Measurements from ENCODE around the gene GALNS. TPM values are rescaled to one million over a fixed set of nuclear protein-coding genes. Genes with fewer than 3 reads are reported as not detected.
A peak's percentile ranks its signal among the peaks of the same experiment; 100 is the strongest.

Gene GALNS
- total and polyA plus RNA-seq, 2 of the 8 experiments (the other 6 are each of a cell fraction or from before 2014, with no cell fraction given), result 8.9 to 17.8 TPM

GRCh38 chr16:88774544-88775393 lies 82.0 kb downstream of the GALNS start:
- DNase-seq (ENCODE audit: low read depth in 1 of 2, low spot score in 2 of 2), result no peak
- Histone ChIP-seq H3K23me2 (ENCODE audit: low read depth, low read length) (no peaks in the 10 kb centered on the region; the same call in 1 of the 2 replicates), H4K20me1 (replicated peaks in 1 of 2; ENCODE audit: control insufficient read depth in 1 of 2, insufficient read depth in 2 of 2, low read length in 2 of 2) (peaks cover 3 to 5% of the 10 kb centered on the region in 2 experiments), H3K9ac (replicated peaks in 1 of 4; ENCODE audit: extremely low read depth in 1 of 4, low read depth in 3 of 4, low read length in 3 of 4) (no peak overlapping the region), H3K27ac (ENCODE audit: low read depth, low read length) (no peak overlapping the region), H2BK120ac (replicated peaks; ENCODE audit: low read depth, low read length) (no peak overlapping the region), H3K79me2 (ENCODE audit: control insufficient read depth in 1 of 2, insufficient read depth in 2 of 2, low read length in 2 of 2) (peaks cover 0 to 10% of the 10 kb centered on the region in 2 experiments; a peak in 1 of 4 replicates), H3K4me2 (ENCODE audit: insufficient read depth in 1 of 2, low read depth in 2 of 2, low read length in 2 of 2) (no peak overlapping the region), H3K56ac (replicated peaks; ENCODE audit: insufficient read length, low read depth, low read length) (no peak overlapping the region), H4K5ac (ENCODE audit: insufficient read length, low read depth, low read length) (no peak overlapping the region), H3K18ac (ENCODE audit: extremely low read depth, low read length) (peak overlapping the region; percentile 32; the same call in 1 of the 2 replicates), H2AFZ (ENCODE audit: low read length) (no peak overlapping the region), H2BK20ac (ENCODE audit: low read length) (no peak overlapping the region), H3K27me3 (replicated peaks in 1 of 4; ENCODE audit: control insufficient read depth in 3 of 4, extremely low read depth in 1 of 4, insufficient read depth in 3 of 4, low read length in 3 of 4) (no peaks in the 10 kb centered on the region), H3K9me3 (ENCODE audit: insufficient read depth in 2 of 2, low read depth in 1 of 2, low read length in 1 of 2) (no peaks in the 10 kb centered on the region), H4K8ac (ENCODE audit: extremely low read depth, insufficient read depth, low read length) (no peak overlapping the region; the same call in 1 of the 2 replicates), H3K4me1 (replicated peaks in 1 of 4; ENCODE audit: control insufficient read depth in 3 of 4, insufficient read depth in 4 of 4, low read length in 3 of 4) (peaks cover 9 to 40% (median 26%) of the 10 kb centered on the region in 4 experiments), H4K91ac (replicated peaks; ENCODE audit: insufficient read length, low read length) (no peak overlapping the region), H2AK5ac (ENCODE audit: low read depth, low read length) (no peak overlapping the region), H3K79me1 (ENCODE audit: low read depth, low read length) (peaks cover 6% of the 10 kb centered on the region), H3K23ac (ENCODE audit: insufficient read length) (no peak overlapping the region), H2BK5ac (ENCODE audit: low read depth, low read length) (no peak overlapping the region), H2BK12ac (ENCODE audit: low read depth, low read length) (no peak overlapping the region), H3K36me3 (ENCODE audit: control insufficient read depth in 2 of 4, insufficient read depth in 4 of 4, low read length in 3 of 4) (no peaks in the 10 kb centered on the region), H2BK15ac (ENCODE audit: low read length) (no peak overlapping the region), H3K4ac (replicated peaks; ENCODE audit: insufficient read length, low read depth, low read length) (no peak overlapping the region), H3K4me3 (ENCODE audit: extremely low read depth in 1 of 4, insufficient read depth in 2 of 4, low read depth in 3 of 4, low read length in 4 of 4) (no peak overlapping the region), H3K14ac (ENCODE audit: insufficient read length) (no peak overlapping the region)
- whole genome bisulfite sequencing, 2 experiments (ENCODE audit: extremely low coverage in 1 of 2, insufficient coverage in 1 of 2, insufficient read length in 1 of 2, insufficient replicate concordance in 2 of 2, low coverage in 1 of 2, low lambda C conversion rate in 2 of 2, missing lambda C conversion rate in 1 of 2), result 91% methylated on average over 31 of the region's 32 CpGs; no CpG with 5 or more reads in 1 of the 2 experiments
- no peak for FAIRE-seq
- POLR2A ChIA-PET (ENCODE audit: partially characterized antibody), result interaction anchor here (0.9 to 5.3 kb wide), 7 partner anchors 8 to 36 kb away, joined by 3 to 22 read pairs (median 4); no protein-coding TSS in a partner anchor
- CTCF ChIA-PET (ENCODE audit: partially characterized antibody), result interaction anchor here (0.9 to 2.7 kb wide), 9 partner anchors 9 to 42 kb away, joined by 3 to 16 read pairs (median 8); no protein-coding TSS in a partner anchor
- TF ChIP-seq YY1 (IDR thresholded peaks at IDR 0.05; ENCODE audit: low read depth, low read length) (no peak), CREB1 (IDR thresholded peaks at IDR 0.05) (no peak), POU5F1 (IDR thresholded peaks at IDR 0.05; ENCODE audit: low read depth, low read length) (no peak), SIN3A (conservative IDR thresholded peaks at IDR 0.05 in 1 of 2, IDR thresholded peaks at IDR 0.05 in 1 of 2; ENCODE audit: low read depth in 1 of 2, low read length in 2 of 2) (no peak), SIRT6 (IDR thresholded peaks at IDR 0.05; ENCODE audit: low read length) (no peak), TAF7 (optimal IDR thresholded peaks at IDR 0.05; ENCODE audit: borderline replicate concordance, low read depth, low read length) (no peak), RXRA (IDR thresholded peaks at IDR 0.05; ENCODE audit: insufficient read depth, low read depth, low read length) (no peak), JUN (IDR thresholded peaks at IDR 0.05; ENCODE audit: low read depth, low read length) (no peak), MAX (IDR thresholded peaks at IDR 0.05) (no peak), GTF2F1 (IDR thresholded peaks at IDR 0.05; ENCODE audit: borderline replicate concordance, low read depth, low read length) (no peak), CBX8 (IDR thresholded peaks at IDR 0.05; ENCODE audit: borderline replicate concordance, low read depth, low read length) (no peak), ZNF274 (IDR thresholded peaks at IDR 0.05; ENCODE audit: borderline replicate concordance, extremely low read depth, low read length) (no peak)
